Motor neuron (in vitro differentiated cells): ENCODE measurements around the gene POLQ. TPM values are rescaled to one million over a fixed set of nuclear protein-coding genes. Genes with fewer than 3 reads are reported as not detected.
A peak's percentile ranks its signal among the peaks of the same experiment; 100 is the strongest.
"Not testable (repeated sequence)": the region's sequence is repeated elsewhere in the genome, so short reads cannot be mapped to it uniquely, and the experiment has no call there.

Experiments used
- ATAC-seq, 8 experiments: fragments of 200-7000 bp; cut with Tn5 transposase; replicated peaks in 6 of 8; 2 replicates each; pipeline ENCODE4 v1.8.0; 2021; ENCODE audit warnings: mild to moderate bottlenecking in 8 of 8, moderate library complexity in 8 of 8
- H3K27ac ChIP-seq, 2 donors: fragments of 250-450 bp; sonication (Bioruptor Pico); 2 replicates each; pipeline ENCODE4 v1.9.0; 2021; ENCODE audit warnings: antibody characterized with exemption in 2 of 2, mild to moderate bottlenecking in 2 of 2, moderate library complexity in 1 of 2
- H3K4me1 ChIP-seq, 2 donors: fragments of 250-450 bp; sonication (Bioruptor Pico); replicated peaks in 1 of 2; 2 replicates each; pipeline ENCODE4 v1.6.1; 2021; ENCODE audit warnings: antibody characterized with exemption in 2 of 2, mild to moderate bottlenecking in 2 of 2, moderate library complexity in 1 of 2
- H3K4me3 ChIP-seq, 5 donors: fragments of 250-450 bp; sonication (Bioruptor Pico); 2 replicates each; pipeline ENCODE4 v1.9.0; 2021; ENCODE audit warnings: antibody characterized with exemption in 5 of 5, mild to moderate bottlenecking in 5 of 5, moderate library complexity in 4 of 5
- WGBS, 10 experiments: fragments of 450-650 bp; shearing (Covaris generic); methylation state at CpG; one replicate each; pipeline ENCODE4 v1.0.0; 2022; 5-methylcytosine and 5-hydroxymethylcytosine counted together
- in situ Hi-C, 9 experiments: fragments of 400-800 bp; cut with MboI; loops; one replicate each; pipeline ENCODE4 v1.15.0; 2021; ENCODE audit warnings: low sequenced_read_pairs in 9 of 9, low pct_unique_long_range_greater_than_20kb in 2 of 9; ENCODE audit not compliant: unreplicated experiment in 9 of 9
- total RNA-seq, 8 experiments: library from RNA; unstranded; fragments of 300-600 nt; gene quantifications; 2 replicates each; pipeline versions ENCODE4 v1.2.3 to v1.2.4, GENCODE V29; 2022

Gene POLQ
- total RNA-seq = 1 to 10 TPM in 4 of 8 experiments, under 1 TPM in 4; 0.21 to 9.3 (median 0.99) TPM

DNA sequence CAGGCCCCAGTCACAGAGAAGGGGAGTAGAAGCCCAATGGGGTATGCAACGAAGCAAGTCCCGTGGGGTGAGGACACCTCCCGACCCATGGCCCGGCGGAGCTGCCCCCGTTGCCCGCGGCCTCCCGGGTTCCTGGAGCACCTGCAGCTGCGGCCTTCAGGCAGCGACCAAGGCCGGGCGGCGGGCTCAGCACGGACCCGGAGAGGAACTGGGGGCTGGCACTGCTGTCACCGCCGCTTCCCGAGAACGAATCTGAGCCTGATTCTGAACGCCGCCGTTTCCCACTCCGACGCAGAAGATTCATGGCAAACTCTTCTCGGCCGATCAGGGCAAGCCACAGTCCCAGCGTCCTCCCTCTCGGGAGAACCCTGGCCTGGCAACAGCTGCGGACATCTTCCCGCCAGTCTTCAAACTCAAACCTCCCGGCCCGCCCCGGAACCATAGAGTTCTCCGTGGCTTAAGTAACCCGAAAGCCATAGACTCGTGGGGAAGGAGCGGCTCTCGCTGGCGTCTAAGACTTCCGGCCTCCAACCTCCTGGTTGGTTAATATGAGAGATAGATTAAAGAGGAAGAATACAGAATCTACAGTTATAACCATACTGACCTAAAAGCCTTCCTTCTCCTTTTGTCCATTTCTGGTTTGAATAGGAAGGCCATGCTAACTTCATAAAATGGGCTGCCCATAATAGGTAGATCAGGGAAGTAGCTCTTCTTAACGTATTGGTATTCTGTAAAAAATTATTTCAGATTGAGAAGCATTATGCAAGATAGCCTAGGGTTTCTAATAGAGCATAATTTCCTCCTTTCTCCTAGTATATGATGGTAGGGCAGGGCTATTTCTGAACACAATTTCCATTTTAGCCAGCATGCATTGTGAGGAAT, at the start of gene POLQ:
POLQ (minus strand) TSS at position 415 of the 882 bp plus-strand sequence; CDS start at position 304, 111 bp downstream.
- Histone ChIP-seq H3K4me1 (no peaks in the 10 kb centered on the region), H3K27ac (peak within 1 kb of the TSS; percentile 8 to 40), H3K4me3 (peak within 1 kb of the TSS; percentile 43 to 52 (median 49))
- ATAC-seq = peak; percentile 97 to 100 (median 99)
- in situ Hi-C loops = no loop called here
- 0 to 14% (median 1%) methylated on average over 1 to 18 of the region's 42 CpGs; no CpG with 5 or more reads in 1 of the 10 experiments for WGBS, 10 experiments

DNA sequence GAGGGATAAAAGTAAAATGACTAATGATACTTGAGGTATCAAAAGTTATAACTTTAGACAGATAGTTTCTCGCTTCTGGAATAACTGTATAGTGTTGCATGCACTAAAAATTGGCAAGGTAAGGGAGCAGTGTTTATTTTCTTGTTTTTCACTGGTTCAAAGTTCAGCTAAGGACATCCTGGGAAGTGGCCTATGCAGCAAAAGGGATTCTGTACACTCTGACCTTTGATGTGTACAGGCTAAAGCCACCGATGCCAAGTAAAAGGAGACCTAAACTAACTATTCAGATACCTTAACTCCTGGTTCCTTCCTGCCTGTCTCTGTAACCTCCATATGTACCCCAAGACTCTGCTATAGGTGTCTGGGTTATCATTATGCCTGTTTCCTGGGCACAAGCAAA, 49.1 kb upstream of the POLQ start:
- no peak for ATAC-seq
- WGBS, 10 experiments = 35 to 100% (median 76%) methylated on average over 1 to 2 of the region's 2 CpGs; no CpG with 5 or more reads in 2 of the 10 experiments
- no peak overlapping the region for H3K27ac ChIP-seq
- peaks cover 10 to 11% of the 10 kb centered on the region in 2 donors for H3K4me1 ChIP-seq
- in situ Hi-C loops = no loop called here
- H3K4me3 ChIP-seq = no peak overlapping the region

DNA sequence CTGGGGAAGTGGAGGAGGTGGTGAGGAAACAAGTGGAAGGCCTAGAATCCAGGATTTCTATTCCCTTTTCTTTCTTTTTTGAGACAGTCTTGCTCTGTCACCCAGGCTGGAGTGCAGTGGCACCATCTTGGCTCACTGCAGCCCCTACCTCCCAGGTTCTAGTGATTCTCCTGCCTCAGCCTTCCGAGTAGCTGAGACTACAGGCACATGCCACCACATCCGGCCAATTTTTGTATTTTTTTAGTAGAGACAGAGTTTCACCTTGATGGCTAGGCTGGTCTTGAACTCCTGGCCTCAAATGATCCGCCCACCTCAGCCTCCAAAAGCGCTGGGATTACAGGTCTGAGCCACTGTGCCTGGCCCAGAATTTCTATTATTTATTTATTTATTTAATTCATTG, 48.0 kb upstream of the POLQ start:
- in situ Hi-C loops, H3K4me3 ChIP-seq: not testable (repeated sequence)
- peak in 2 of 8 experiments; percentile 18 to 19 for ATAC-seq
- H3K4me1 ChIP-seq = peaks cover 10 to 11% of the 10 kb centered on the region in 2 donors
- peak overlapping the region; percentile 6 to 23 for H3K27ac ChIP-seq
- 0 to 100% (median 89%) methylated on average over 1 to 4 of the region's 4 CpGs; no CpG with 5 or more reads in 3 of the 10 experiments for WGBS, 10 experiments

DNA sequence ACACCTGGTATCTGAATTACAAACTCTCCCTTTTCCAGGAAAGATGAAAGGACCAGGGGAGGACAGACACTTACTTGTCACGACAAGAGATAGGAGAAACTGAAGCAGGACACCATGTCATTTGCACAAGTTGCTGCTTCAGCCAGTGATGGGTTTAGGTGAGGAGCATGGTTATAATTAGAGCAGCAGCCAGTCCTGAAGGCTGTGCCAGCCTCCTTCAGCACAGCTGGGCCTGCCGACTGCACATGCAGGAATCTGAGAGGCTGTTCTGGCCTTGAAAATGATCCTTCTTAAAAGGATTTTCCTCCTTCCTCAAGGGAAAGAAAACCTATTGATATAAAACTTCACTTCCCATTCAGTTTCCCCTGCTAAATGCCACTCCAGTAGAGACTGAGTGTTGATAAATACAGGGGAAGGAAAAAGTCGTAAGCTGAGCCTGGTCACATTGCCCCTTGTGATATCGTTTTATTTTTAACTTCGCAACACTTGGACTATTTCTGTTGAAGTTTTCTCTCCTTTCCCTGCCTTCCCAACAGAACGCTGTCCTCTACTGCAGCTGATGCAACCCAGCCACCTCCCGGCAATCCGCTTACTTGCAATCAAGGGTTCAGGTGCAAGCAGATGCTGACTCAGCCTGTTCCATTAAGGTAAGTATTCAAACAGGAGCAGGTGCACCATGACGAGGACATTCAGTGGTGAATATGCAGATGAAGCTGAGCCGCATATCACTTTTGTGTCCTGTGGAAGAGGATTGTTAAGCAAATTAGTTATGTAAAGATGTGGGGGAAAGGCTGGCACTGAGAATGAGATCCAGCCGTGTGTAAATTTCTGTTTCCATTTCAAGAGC, 47.3 kb upstream of the POLQ start, which contains the start of gene FBXO40:
FBXO40 (plus strand) TSS at position 524 of the 847 bp plus-strand sequence. CDS start 27,197 bp downstream, outside the sequence.
- WGBS, 10 experiments = 18 to 61% (median 47%) methylated on average over 2 to 9 of the region's 11 CpGs
- peak in 7 of 8 experiments; percentile 29 to 98 (median 88) for ATAC-seq
- H3K4me1 ChIP-seq = peaks cover 10 to 11% of the 10 kb centered on the region in 2 donors
- peak within 1 kb of the TSS; percentile 48 to 67 for H3K27ac ChIP-seq
- H3K4me3 ChIP-seq = no peak within 1 kb of the TSS
- in situ Hi-C loops = no loop called here

DNA sequence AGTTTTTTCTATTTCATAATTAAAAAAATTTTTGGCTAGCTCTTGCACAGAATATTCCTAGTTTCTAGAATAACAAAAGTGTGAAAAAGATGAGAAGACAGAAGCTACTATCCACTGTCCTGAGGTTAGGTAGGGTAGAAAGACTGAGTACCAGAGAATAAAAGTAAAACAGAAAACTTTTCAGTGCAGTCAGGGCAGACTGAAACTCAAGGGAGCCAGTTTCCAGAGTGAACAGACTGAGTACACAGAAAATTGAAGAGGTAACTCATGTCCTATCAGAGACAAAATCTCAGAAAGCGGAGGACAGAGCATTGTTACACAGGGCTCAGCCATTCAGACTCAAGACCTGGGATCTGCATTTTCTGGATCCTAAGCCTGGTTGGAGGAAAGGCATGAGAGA, 38.6 kb upstream of the POLQ start:
- H3K4me1 ChIP-seq = peaks cover 3 to 6% of the 10 kb centered on the region in 2 donors
- in situ Hi-C loops = no loop called here
- no peak overlapping the region for H3K27ac ChIP-seq
- no peak overlapping the region for H3K4me3 ChIP-seq
- 0 to 100% (median 82%) methylated on average over 1 of the region's 1 CpG; no CpG with 5 or more reads in 4 of the 10 experiments for WGBS, 10 experiments
- ATAC-seq = no peak

DNA sequence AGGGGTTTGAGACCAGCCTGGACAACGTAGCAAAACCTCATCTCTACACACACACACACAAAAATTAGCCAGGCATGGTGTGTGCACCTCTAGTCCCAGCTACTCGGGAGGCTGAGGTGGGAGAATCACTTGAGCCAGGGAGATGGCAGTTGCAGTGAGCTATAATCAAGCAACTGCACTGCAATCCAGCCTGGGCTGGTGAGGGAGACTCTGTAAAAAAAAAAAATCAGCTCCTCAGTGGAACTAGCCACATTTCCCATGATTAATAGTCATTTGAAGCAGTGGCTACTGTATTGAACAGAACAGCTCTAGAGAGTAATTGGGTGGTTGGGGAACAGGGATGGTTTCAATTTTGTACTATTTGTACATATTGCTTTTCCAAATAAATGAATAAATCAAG, 35.9 kb upstream of the POLQ start:
- no peak overlapping the region for H3K4me3 ChIP-seq
- peaks cover 3 to 6% of the 10 kb centered on the region in 2 donors for H3K4me1 ChIP-seq
- in situ Hi-C loops = no loop called here
- peak in 5 of 8 experiments; percentile 97 to 99 (median 99) for ATAC-seq
- 0 to 92% (median 60%) methylated on average over 1 to 2 of the region's 2 CpGs; no CpG with 5 or more reads in 4 of the 10 experiments for WGBS, 10 experiments
- H3K27ac ChIP-seq = peak overlapping the region in 1 of 2 donors; percentile 25

DNA sequence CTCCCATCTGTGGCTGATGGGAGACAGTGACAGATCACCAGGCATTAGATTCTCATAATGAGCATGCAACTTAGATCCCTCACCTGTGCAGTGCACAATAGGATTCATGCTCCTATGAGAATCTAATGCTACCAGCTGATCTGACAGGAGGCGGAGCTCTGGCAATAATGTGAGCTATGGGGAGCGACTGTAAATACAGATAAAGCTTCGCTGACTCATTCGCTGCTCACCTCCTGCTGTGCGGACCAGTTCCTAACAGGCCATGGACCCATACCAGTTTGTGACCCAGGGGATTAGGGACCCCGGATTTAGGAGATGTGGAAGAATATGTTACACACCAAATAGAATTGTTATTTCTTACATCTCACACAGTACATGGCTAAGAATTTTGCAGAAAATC, 28.7 kb upstream of the POLQ start:
- WGBS, 10 experiments = 0 to 94% (median 73%) methylated on average over 1 to 5 of the region's 6 CpGs; no CpG with 5 or more reads in 3 of the 10 experiments
- ATAC-seq = peak in 5 of 8 experiments; percentile 47 to 87 (median 78)
- Histone ChIP-seq H3K27ac (no peak overlapping the region), H3K4me3 (no peak overlapping the region), H3K4me1 (no peaks in the 10 kb centered on the region)
- in situ Hi-C loops = loop anchor here in 1 of 9 experiments (25.0 kb wide), 1 partner anchor 688 kb away; no protein-coding TSS in a partner anchor

DNA sequence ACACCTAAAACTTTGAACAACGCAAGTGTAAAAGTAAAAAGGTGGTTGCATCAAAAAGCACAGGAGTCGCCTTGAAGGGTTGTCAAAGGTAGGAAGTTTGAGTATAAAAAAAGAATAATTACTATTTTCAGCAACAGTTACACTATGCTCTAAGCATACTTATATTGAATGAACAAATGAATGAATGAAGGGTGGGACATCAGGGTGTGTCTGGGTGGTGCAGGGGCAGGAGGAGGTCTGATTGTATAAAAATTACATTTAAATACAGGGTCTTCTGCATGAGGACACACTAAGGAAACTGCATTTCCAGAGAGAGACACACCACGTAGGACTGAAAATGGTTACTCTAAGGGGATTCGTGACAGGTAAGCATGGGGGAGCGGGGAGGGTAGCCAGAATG, 21.9 kb upstream of the POLQ start, which contains the start of gene ARGFX:
ARGFX (plus strand) TSS at position 301 of the 400 bp plus-strand sequence. CDS start 2,765 bp downstream, outside the sequence.
- no peak for ATAC-seq
- in situ Hi-C loops = loop anchor here in 1 of 9 experiments (25.0 kb wide), 1 partner anchor 695 kb away; no protein-coding TSS in a partner anchor
- Histone ChIP-seq H3K27ac (no peak within 1 kb of the TSS), H3K4me1 (no peaks in the 10 kb centered on the region), H3K4me3 (no peak within 1 kb of the TSS)
- WGBS, 10 experiments = 49 to 94% (median 74%) methylated on average over 2 to 4 of the region's 5 CpGs; no CpG with 5 or more reads in 4 of the 10 experiments

DNA sequence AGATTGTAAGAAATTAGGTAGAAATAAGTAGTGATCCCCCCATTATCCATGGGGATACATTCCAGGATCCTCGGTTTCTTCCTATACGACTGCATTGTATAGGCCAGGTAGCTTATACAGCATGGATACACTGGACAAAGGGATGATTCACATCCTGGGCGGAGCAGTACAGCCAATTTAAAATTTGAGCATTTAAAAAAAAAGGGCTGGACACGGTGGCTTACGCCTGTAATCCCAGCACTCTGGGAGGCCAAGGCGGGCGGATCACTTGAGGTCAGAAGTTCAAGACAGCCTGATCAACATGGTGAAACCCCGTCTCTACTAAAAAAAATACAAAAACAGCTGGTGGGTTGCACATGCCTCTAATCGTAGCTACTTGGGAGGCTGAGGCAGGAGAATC, 21.0 kb upstream of the POLQ start:
- WGBS, 10 experiments = 57 to 100% (median 85%) methylated on average over 1 to 7 of the region's 9 CpGs; no CpG with 5 or more reads in 1 of the 10 experiments

DNA sequence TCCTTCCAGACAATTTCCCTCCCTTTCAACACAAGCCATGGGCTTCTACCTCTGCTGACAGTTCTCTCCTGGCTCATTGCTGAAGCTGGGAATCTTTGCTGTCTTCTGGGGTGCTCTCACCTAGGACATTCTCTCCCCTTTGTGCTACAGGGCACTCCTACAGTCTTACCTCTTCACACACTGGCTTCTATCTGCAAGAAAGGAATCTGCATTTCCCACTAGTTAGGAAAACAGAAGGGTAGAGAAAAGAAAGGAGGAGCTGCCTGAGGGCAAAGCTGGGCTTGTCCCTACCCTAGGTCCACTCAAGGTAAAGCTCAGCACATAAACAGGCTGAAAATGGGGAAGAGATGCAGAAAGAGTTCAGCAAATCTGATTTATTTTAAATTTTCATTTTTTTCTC, 16.4 kb upstream of the POLQ start:
- ATAC-seq = no peak
- Histone ChIP-seq H3K27ac (no peak overlapping the region), H3K4me3 (no peak overlapping the region), H3K4me1 (no peaks in the 10 kb centered on the region)
- in situ Hi-C loops = loop anchor here in 1 of 9 experiments (25.0 kb wide), 1 partner anchor 700 kb away; no protein-coding TSS in a partner anchor

More for the DNA sequence above, 21.0 kb upstream of the POLQ start:
- Histone ChIP-seq H3K27ac (no peak overlapping the region), H3K4me3 (no peak overlapping the region), H3K4me1 (no peaks in the 10 kb centered on the region)
- ATAC-seq = peak in 1 of 8 experiments; percentile 60
- in situ Hi-C loops = loop anchor here in 1 of 9 experiments (25.0 kb wide), 1 partner anchor 696 kb away; no protein-coding TSS in a partner anchor

DNA sequence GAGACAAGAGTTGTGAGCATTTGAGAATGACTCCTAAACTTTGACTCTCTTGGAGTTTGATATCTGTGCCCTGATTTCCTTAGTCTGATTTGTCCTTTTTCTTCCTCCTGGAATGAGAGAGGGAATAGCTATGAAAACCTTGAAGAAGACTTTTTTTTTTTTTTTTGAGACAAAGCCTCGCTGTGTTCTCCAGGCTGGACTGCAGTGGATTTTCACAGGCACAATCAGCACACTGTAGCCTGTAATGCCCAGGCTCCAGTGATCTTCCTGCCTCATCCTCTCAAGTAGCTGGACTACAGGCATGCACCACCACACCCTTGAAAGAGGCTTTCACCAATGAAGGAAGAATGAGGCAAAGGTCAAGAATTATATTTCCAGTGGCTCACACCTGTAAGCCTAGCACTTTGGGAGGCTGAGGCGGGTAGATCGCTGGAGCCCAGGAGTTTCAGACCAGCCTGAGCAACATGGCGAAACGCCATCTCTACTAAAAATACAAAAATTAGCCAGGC, 11.7 kb upstream of the POLQ start:
- H3K4me3 ChIP-seq = no peak overlapping the region
- no peak overlapping the region for H3K27ac ChIP-seq
- WGBS, 10 experiments = 0 to 93% (median 75%) methylated on average over 1 to 5 of the region's 5 CpGs; no CpG with 5 or more reads in 3 of the 10 experiments
- in situ Hi-C loops = loop anchor here in 1 of 9 experiments (25.0 kb wide), 1 partner anchor 705 kb away; no protein-coding TSS in a partner anchor
- H3K4me1 ChIP-seq = no peaks in the 10 kb centered on the region
- ATAC-seq = no peak

DNA sequence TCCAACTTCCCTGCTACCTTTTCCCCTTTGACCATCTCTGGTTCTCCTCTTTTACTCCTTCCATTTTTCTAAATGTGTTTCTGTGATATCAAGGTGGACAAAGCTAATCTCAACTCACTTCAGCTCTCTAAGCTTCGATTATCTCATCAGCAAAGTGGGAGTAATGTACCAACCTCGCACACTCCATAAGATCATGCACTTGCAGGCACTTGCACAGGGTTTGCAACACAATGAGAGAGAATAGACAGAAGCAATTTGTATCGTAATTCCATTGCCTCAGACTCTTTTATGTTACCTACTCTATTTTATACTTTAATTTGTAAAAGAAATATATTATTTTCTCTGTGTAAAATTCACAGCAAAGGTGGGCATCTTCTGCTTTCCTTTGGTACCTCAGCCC, 7.0 kb upstream of the POLQ start:
- Histone ChIP-seq H3K27ac (no peak overlapping the region), H3K4me1 (no peaks in the 10 kb centered on the region), H3K4me3 (no peak overlapping the region)
- in situ Hi-C loops = loop anchor here in 1 of 9 experiments (25.0 kb wide), 1 partner anchor 710 kb away; no protein-coding TSS in a partner anchor
- no peak for ATAC-seq
- 35 to 100% (median 65%) methylated on average over 1 to 3 of the region's 3 CpGs; no CpG with 5 or more reads in 2 of the 10 experiments for WGBS, 10 experiments
